IgD-negative memory B cell (primary cell): ENCODE data around the gene ITGAE. TPM values are rescaled to one million over a fixed set of nuclear protein-coding genes. Genes with fewer than 3 reads are reported as not detected.

Experiments
- H3K27ac Mint-ChIP-seq, 3 donors: one replicate each; pipeline ENCODE4 v1.8.0; 2020 to 2022; ENCODE audit warnings: mild to moderate bottlenecking in 3 of 3, mixed read lengths in 3 of 3, moderate library complexity in 1 of 3
- H3K27me3 Mint-ChIP-seq: one replicate; pipeline ENCODE4 v1.8.0; 2021; ENCODE audit warnings: mixed read lengths
- H3K36me3 Mint-ChIP-seq: one replicate; pipeline ENCODE4 v1.8.0; 2020; ENCODE audit warnings: mild to moderate bottlenecking, mixed read lengths
- H3K4me1 Mint-ChIP-seq, 3 donors: one replicate each; pipeline ENCODE4 v1.8.0; 2020 to 2022; ENCODE audit warnings: mixed read lengths in 3 of 3, mild to moderate bottlenecking in 1 of 3
- H3K4me3 Mint-ChIP-seq, 4 donors: one replicate each; pipeline ENCODE4 v1.8.0; 2020 to 2022; ENCODE audit warnings: mild to moderate bottlenecking in 4 of 4, mixed read lengths in 4 of 4, moderate library complexity in 3 of 4
- H3K9me3 Mint-ChIP-seq, 3 donors: one replicate each; pipeline ENCODE4 v1.8.0; 2020 to 2021; ENCODE audit warnings: mixed read lengths in 3 of 3, mild to moderate bottlenecking in 1 of 3
- polyA plus RNA-seq: library from polyadenylated mRNA; unstranded; fragments of 300-500 nt; fragmentation: Illumina TruSeq; gene quantifications from one replicate; pipeline ENCODE4 v1.2.3, GENCODE V29; 2021

The ITGAE gene
- polyA plus RNA-seq, 1 donor from 2014 or later = 125 TPM

GRCh38 chr17:3834811-3835210, 33.8 kb upstream of the ITGAE start:
- no peak overlapping the region for H3K27ac Mint-ChIP-seq
- H3K36me3 Mint-ChIP-seq = peaks cover 12% of the 10 kb centered on the region

GRCh38 chr17:3828852-3829232, 27.9 kb upstream of the ITGAE start:
- Mint-ChIP-seq H3K27me3 (no peaks in the 10 kb centered on the region), H3K36me3 (peaks cover 6% of the 10 kb centered on the region), H3K4me3 (no peak overlapping the region), H3K27ac (peak overlapping the region in 1 of 3 donors; percentile 15), H3K9me3 (no peaks in the 10 kb centered on the region), H3K4me1 (peaks cover 0 to 5% (median 3%) of the 10 kb centered on the region in 3 donors)

More at GRCh38 chr17:3834811-3835210, 33.8 kb upstream of the ITGAE start:
- H3K4me1 Mint-ChIP-seq = peaks cover 0 to 4% (median 4%) of the 10 kb centered on the region in 3 donors
- no peak overlapping the region for H3K4me3 Mint-ChIP-seq
- no peaks in the 10 kb centered on the region for H3K27me3 Mint-ChIP-seq
- no peaks in the 10 kb centered on the region for H3K9me3 Mint-ChIP-seq

- H3K27me3 Mint-ChIP-seq = no peaks in the 10 kb centered on the region
- H3K27ac Mint-ChIP-seq = peak overlapping the region in 1 of 3 donors; percentile 57
- H3K9me3 Mint-ChIP-seq = no peaks in the 10 kb centered on the region
- H3K4me3 Mint-ChIP-seq = no peak overlapping the region
- H3K4me1 Mint-ChIP-seq = peaks cover 0 to 5% (median 3%) of the 10 kb centered on the region in 3 donors
- peaks cover 4% of the 10 kb centered on the region for H3K36me3 Mint-ChIP-seq
Measured at GRCh38 chr17:3828151-3828851, 27.3 kb upstream of the ITGAE start.

GRCh38 chr17:3827124-3827773, 26.3 kb upstream of the ITGAE start:
- Mint-ChIP-seq H3K4me1 (peaks cover 0 to 5% (median 1%) of the 10 kb centered on the region in 3 donors), H3K27ac (peak overlapping the region in 1 of 3 donors; percentile 57), H3K27me3 (no peaks in the 10 kb centered on the region), H3K9me3 (no peaks in the 10 kb centered on the region), H3K4me3 (no peak overlapping the region), H3K36me3 (peaks cover 2% of the 10 kb centered on the region)

GRCh38 chr17:3826191-3826590, 25.2 kb upstream of the ITGAE start:
- Mint-ChIP-seq H3K27ac (no peak overlapping the region), H3K9me3 (no peaks in the 10 kb centered on the region), H3K27me3 (no peaks in the 10 kb centered on the region), H3K36me3 (peaks cover 2% of the 10 kb centered on the region), H3K4me1 (peaks cover 0 to 5% (median 1%) of the 10 kb centered on the region in 3 donors), H3K4me3 (no peak overlapping the region)

GRCh38 chr17:3821101-3821500, 20.1 kb upstream of the ITGAE start:
- peaks cover 11% of the 10 kb centered on the region for H3K36me3 Mint-ChIP-seq

GRCh38 chr17:3818786-3819185, 17.8 kb upstream of the ITGAE start:
- Mint-ChIP-seq H3K27me3 (no peaks in the 10 kb centered on the region), H3K9me3 (no peaks in the 10 kb centered on the region), H3K36me3 (peaks cover 13% of the 10 kb centered on the region), H3K4me1 (peaks cover 13 to 19% (median 14%) of the 10 kb centered on the region in 3 donors), H3K27ac (peak overlapping the region; percentile 14 to 89 (median 76)), H3K4me3 (peak overlapping the region in 1 of 4 donors; percentile 81)

More at GRCh38 chr17:3821101-3821500, 20.1 kb upstream of the ITGAE start:
- no peak overlapping the region for H3K27ac Mint-ChIP-seq
- peaks cover 13 to 16% (median 13%) of the 10 kb centered on the region in 3 donors for H3K4me1 Mint-ChIP-seq
- no peaks in the 10 kb centered on the region for H3K27me3 Mint-ChIP-seq
- no peaks in the 10 kb centered on the region for H3K9me3 Mint-ChIP-seq
- no peak overlapping the region for H3K4me3 Mint-ChIP-seq

GRCh38 chr17:3817851-3818605, 17.0 kb upstream of the ITGAE start:
- Mint-ChIP-seq H3K9me3 (no peaks in the 10 kb centered on the region), H3K36me3 (peaks cover 13% of the 10 kb centered on the region), H3K27me3 (no peaks in the 10 kb centered on the region), H3K27ac (peak overlapping the region in 2 of 3 donors; percentile 14 to 76), H3K4me3 (peak overlapping the region in 2 of 4 donors; percentile 79 to 81), H3K4me1 (peaks cover 13 to 19% (median 14%) of the 10 kb centered on the region in 3 donors)

GRCh38 chr17:3815925-3816324, 14.9 kb upstream of the ITGAE start:
- Mint-ChIP-seq H3K36me3 (peaks cover 13% of the 10 kb centered on the region), H3K27ac (peak overlapping the region in 1 of 3 donors; percentile 1), H3K27me3 (no peaks in the 10 kb centered on the region), H3K9me3 (no peaks in the 10 kb centered on the region), H3K4me1 (peaks cover 15 to 27% (median 20%) of the 10 kb centered on the region in 3 donors), H3K4me3 (no peak overlapping the region)

GRCh38 chr17:3815122-3815521, 14.1 kb upstream of the ITGAE start:
- Mint-ChIP-seq H3K36me3 (peaks cover 13% of the 10 kb centered on the region), H3K4me3 (peak overlapping the region in 1 of 4 donors; percentile 40), H3K27me3 (no peaks in the 10 kb centered on the region), H3K9me3 (no peaks in the 10 kb centered on the region), H3K4me1 (peaks cover 21 to 35% (median 22%) of the 10 kb centered on the region in 3 donors), H3K27ac (peak overlapping the region in 1 of 3 donors; percentile 26)

GRCh38 chr17:3814361-3814760, 13.4 kb upstream of the ITGAE start:
- Mint-ChIP-seq H3K4me1 (peaks cover 26 to 38% (median 27%) of the 10 kb centered on the region in 3 donors), H3K9me3 (no peaks in the 10 kb centered on the region), H3K27ac (no peak overlapping the region), H3K4me3 (no peak overlapping the region), H3K36me3 (peaks cover 13% of the 10 kb centered on the region), H3K27me3 (no peaks in the 10 kb centered on the region)

GRCh38 chr17:3813171-3813570, 12.2 kb upstream of the ITGAE start:
- Mint-ChIP-seq H3K9me3 (no peaks in the 10 kb centered on the region), H3K4me3 (no peak overlapping the region), H3K27ac (no peak overlapping the region), H3K36me3 (peaks cover 7% of the 10 kb centered on the region), H3K27me3 (no peaks in the 10 kb centered on the region), H3K4me1 (peaks cover 17 to 36% (median 27%) of the 10 kb centered on the region in 3 donors)

GRCh38 chr17:3812771-3813170, 11.8 kb upstream of the ITGAE start:
- Mint-ChIP-seq H3K27ac (peak overlapping the region in 1 of 3 donors; percentile 80), H3K27me3 (no peaks in the 10 kb centered on the region), H3K36me3 (peaks cover 7% of the 10 kb centered on the region), H3K4me1 (peaks cover 17 to 35% (median 28%) of the 10 kb centered on the region in 3 donors), H3K4me3 (no peak overlapping the region), H3K9me3 (no peaks in the 10 kb centered on the region)

GRCh38 chr17:3812284-3812683, 11.3 kb upstream of the ITGAE start:
- Mint-ChIP-seq H3K4me3 (no peak overlapping the region), H3K36me3 (peaks cover 7% of the 10 kb centered on the region), H3K27ac (peak overlapping the region in 2 of 3 donors; percentile 80 to 90)

GRCh38 chr17:3810019-3810418, 9.0 kb upstream of the ITGAE start:
- Mint-ChIP-seq H3K9me3 (no peaks in the 10 kb centered on the region), H3K4me1 (peaks cover 17 to 30% (median 21%) of the 10 kb centered on the region in 3 donors), H3K27me3 (no peaks in the 10 kb centered on the region), H3K4me3 (peak overlapping the region; percentile 13 to 87 (median 80)), H3K27ac (peak overlapping the region; percentile 43 to 95 (median 91)), H3K36me3 (peaks cover 4% of the 10 kb centered on the region)

More at GRCh38 chr17:3812284-3812683, 11.3 kb upstream of the ITGAE start:
- no peaks in the 10 kb centered on the region for H3K27me3 Mint-ChIP-seq
- peaks cover 17 to 37% (median 28%) of the 10 kb centered on the region in 3 donors for H3K4me1 Mint-ChIP-seq
- H3K9me3 Mint-ChIP-seq = no peaks in the 10 kb centered on the region
